Thyroid gland (tissue), 4 donors: ENCODE measurements around the gene DOK4. TPM values are rescaled to one million over a fixed set of nuclear protein-coding genes. Genes with fewer than 3 reads are reported as not detected.

Experiments used
- DNase-seq, 2 donors: peaks; one replicate each; pipeline ENCODE4 v3.0.0-alpha.2; 2019
- H3K27ac ChIP-seq, 3 donors: fragments of 200-600 bp; sonication (generic); 1 replicate in 2 of 3; 2 replicates in 1 of 3; pipeline ENCODE4 v1.5.1; 2016 to 2019; ENCODE audit warnings: mild to moderate bottlenecking in 1 of 3, moderate library complexity in 1 of 3
- H3K27me3 ChIP-seq: fragments of 200-600 bp; sonication (generic); one replicate; pipeline ENCODE4 v1.5.1; 2019
- H3K36me3 ChIP-seq, 2 donors: fragments of 200-600 bp; sonication (generic); one replicate each; pipeline ENCODE4 v1.5.1; 2016 to 2019
- H3K4me1 ChIP-seq, 2 donors: fragments of 200-600 bp; sonication (generic); one replicate each; pipeline ENCODE4 v1.5.1; 2017 to 2019
- H3K4me3 ChIP-seq, 3 donors: fragments of 200-600 bp; sonication (generic); replicated peaks in 1 of 3; 1 replicate in 2 of 3; 2 replicates in 1 of 3; pipeline ENCODE4 v1.5.1; 2016; ENCODE audit warnings: mild to moderate bottlenecking in 1 of 3
- H3K9me3 ChIP-seq: fragments of 200-600 bp; sonication (generic); one replicate; pipeline ENCODE4 v1.5.1; 2017
- CTCF ChIP-seq, 6 experiments: fragments of 200-600 bp in 3 of 6; fragments of 450-650 bp in 3 of 6; sonication (generic) in 3 of 6; IDR thresholded peaks; one replicate each; pipeline ENCODE4 v1.5.1; 2016 to 2019; ENCODE audit warnings: antibody characterized with exemption in 6 of 6, mild to moderate bottlenecking in 2 of 6, inconsistent platforms in 1 of 6, moderate library complexity in 1 of 6
- POLR2A ChIP-seq, 2 donors: fragments of 450-650 bp; IDR thresholded peaks; one replicate each; pipeline ENCODE4 v1.6.1; 2017; ENCODE audit warnings: antibody characterized with exemption in 2 of 2, mild to moderate bottlenecking in 2 of 2, moderate library complexity in 1 of 2
- WGBS, 2 donors: methylation state at CpG; one replicate each; pipeline ENCODE4 v1.1.5; 2017; 5-methylcytosine and 5-hydroxymethylcytosine counted together
- intact Hi-C: fragments of 100-400 bp; cut with DNase I; formaldehyde crosslinking; loops from one replicate; pipeline ENCODE4 v1.15.1; 2023
- total RNA-seq, 4 donors: library from RNA; depleted of rRNA; stranded (reverse); fragments of >200 nt; gene quantifications; one replicate each; pipeline ENCODE4 v1.2.3, GENCODE V29; 2016

DOK4 gene
- total RNA-seq, 4 donors from 2014 or later: 9.1 to 27.3 (median 13.3) TPM

- Histone ChIP-seq H3K9me3 (no peaks in the 10 kb centered on the region), H3K36me3 (no peaks in the 10 kb centered on the region), H3K27ac (no peak overlapping the region), H3K4me1 (no peaks in the 10 kb centered on the region), H3K27me3 (no peaks in the 10 kb centered on the region), H3K4me3 (no peak overlapping the region)
- intact Hi-C loops: no loop called here
- no peak for DNase-seq
- WGBS, 2 donors: 80 to 92% methylated on average over 2 to 3 of the region's 3 CpGs
- TF ChIP-seq CTCF (IDR thresholded peaks at IDR 0.05): no peak
- TF ChIP-seq POLR2A (IDR thresholded peaks at IDR 0.05): no peak
Observed at GRCh38 chr16:57508035-57508425, 21.7 kb upstream of the DOK4 start.

- no peak for TF ChIP-seq POLR2A (IDR thresholded peaks at IDR 0.05)
- TF ChIP-seq CTCF (IDR thresholded peaks at IDR 0.05): no peak
Observed at GRCh38 chr16:57507136-57508034, 21.1 kb upstream of the DOK4 start.

GRCh38 chr16:57505169-57505568 is 18.9 kb upstream of the DOK4 start:
- intact Hi-C loops: no loop called here
- TF ChIP-seq CTCF (IDR thresholded peaks at IDR 0.05) (no peak), POLR2A (IDR thresholded peaks at IDR 0.05) (no peak)
- no peaks in the 10 kb centered on the region for H3K4me1 ChIP-seq
- H3K4me3 ChIP-seq: no peak overlapping the region
- H3K27me3 ChIP-seq: no peaks in the 10 kb centered on the region
- no peak overlapping the region for H3K27ac ChIP-seq
- H3K36me3 ChIP-seq: no peaks in the 10 kb centered on the region
- 81 to 88% methylated on average over 6 of the region's 6 CpGs for WGBS, 2 donors
- H3K9me3 ChIP-seq: no peaks in the 10 kb centered on the region
- DNase-seq: no peak

More at GRCh38 chr16:57507136-57508034, 21.1 kb upstream of the DOK4 start:
- Histone ChIP-seq H3K4me1 (no peaks in the 10 kb centered on the region), H3K27ac (no peak overlapping the region), H3K36me3 (no peaks in the 10 kb centered on the region), H3K4me3 (no peak overlapping the region), H3K27me3 (no peaks in the 10 kb centered on the region), H3K9me3 (no peaks in the 10 kb centered on the region)
- intact Hi-C loops: no loop called here
- 61 to 82% methylated on average over 11 to 12 of the region's 13 CpGs for WGBS, 2 donors
- DNase-seq: no peak

GRCh38 chr16:57504491-57504890 is 18.2 kb upstream of the DOK4 start:
- intact Hi-C loops: no loop called here
- DNase-seq: no peak
- Histone ChIP-seq H3K36me3 (no peaks in the 10 kb centered on the region), H3K9me3 (no peaks in the 10 kb centered on the region), H3K4me3 (no peak overlapping the region), H3K27ac (no peak overlapping the region), H3K27me3 (no peaks in the 10 kb centered on the region), H3K4me1 (no peaks in the 10 kb centered on the region)
- TF ChIP-seq CTCF (IDR thresholded peaks at IDR 0.05) (no peak), POLR2A (IDR thresholded peaks at IDR 0.05) (no peak)
- 74 to 86% methylated on average over 5 of the region's 5 CpGs for WGBS, 2 donors

GRCh38 chr16:57504001-57504400 is 17.7 kb upstream of the DOK4 start:
- Histone ChIP-seq H3K4me3 (no peak overlapping the region), H3K4me1 (no peaks in the 10 kb centered on the region), H3K36me3 (no peaks in the 10 kb centered on the region), H3K27me3 (no peaks in the 10 kb centered on the region), H3K9me3 (no peaks in the 10 kb centered on the region), H3K27ac (no peak overlapping the region)
- no peak for DNase-seq
- TF ChIP-seq CTCF (IDR thresholded peaks at IDR 0.05): no peak
- TF ChIP-seq POLR2A (IDR thresholded peaks at IDR 0.05): no peak
- intact Hi-C loops: no loop called here
- 72 to 75% methylated on average over 4 to 6 of the region's 6 CpGs for WGBS, 2 donors
